GM10266 (cell line): ENCODE data around the gene ADAMTS16.
A peak's percentile ranks its signal among the peaks of the same experiment; 100 is the strongest.

Experiments
- DNase-seq: peaks from one replicate; pipeline ENCODE4 v3.0.0; 2012; ENCODE audit errors: extremely low spot score
- CTCF ChIP-seq: IDR thresholded peaks from 2 replicates; pipeline ENCODE4 v1.5.1; 2012; ENCODE audit warnings: mild to moderate bottlenecking, low read depth; ENCODE audit not compliant: control insufficient read depth, insufficient read depth; ENCODE audit errors: missing control alignments

Gene ADAMTS16

GRCh38 chr5:5360363-5360940 is 220.3 kb downstream of the ADAMTS16 start:
- DNase-seq = no peak
- TF ChIP-seq CTCF = no peak

- DNase-seq = no peak
- TF ChIP-seq CTCF = no peak
Observed at GRCh38 chr5:5360941-5361520, 220.9 kb downstream of the ADAMTS16 start.

GRCh38 chr5:5363045-5363444 is 222.9 kb downstream of the ADAMTS16 start:
- TF ChIP-seq CTCF = no peak
- no peak for DNase-seq

GRCh38 chr5:5364932-5365331 is 224.8 kb downstream of the ADAMTS16 start:
- DNase-seq = peak; percentile 27
- TF ChIP-seq CTCF = no peak

- no peak for DNase-seq
Observed at GRCh38 chr5:5367739-5368138, 227.6 kb downstream of the ADAMTS16 start.

GRCh38 chr5:5369051-5369605 is 229.0 kb downstream of the ADAMTS16 start:
- DNase-seq = no peak
- no peak for TF ChIP-seq CTCF

More at GRCh38 chr5:5367739-5368138, 227.6 kb downstream of the ADAMTS16 start:
- TF ChIP-seq CTCF = no peak
